ENCODE measurements around the gene ORM2.

- TF ChIP-seq CTCF (conservative IDR thresholded peaks at IDR 0.05; ENCODE audit: low read depth, low read length), result no peak
- no peak for TF ChIP-seq RFX5 (IDR thresholded peaks at IDR 0.05; ENCODE audit: low read depth, low read length)
- no peak for TF ChIP-seq POLR2A (IDR thresholded peaks at IDR 0.05; ENCODE audit: low read depth, low read length)
- TF ChIP-seq USF2 (IDR thresholded peaks at IDR 0.05; ENCODE audit: low read depth, low read length), result no peak
Measured at GRCh38 chr9:114284316-114285060, 45.2 kb upstream of the ORM2 start.

Data from IMR-90 (cell line).